ENCODE results near the gene LUZP4. TPM values are rescaled to one million over a fixed set of nuclear protein-coding genes. Genes with fewer than 3 reads are reported as not detected.

LUZP4 gene
- total and polyA plus RNA-seq, 12 donors, result not detected

DNA sequence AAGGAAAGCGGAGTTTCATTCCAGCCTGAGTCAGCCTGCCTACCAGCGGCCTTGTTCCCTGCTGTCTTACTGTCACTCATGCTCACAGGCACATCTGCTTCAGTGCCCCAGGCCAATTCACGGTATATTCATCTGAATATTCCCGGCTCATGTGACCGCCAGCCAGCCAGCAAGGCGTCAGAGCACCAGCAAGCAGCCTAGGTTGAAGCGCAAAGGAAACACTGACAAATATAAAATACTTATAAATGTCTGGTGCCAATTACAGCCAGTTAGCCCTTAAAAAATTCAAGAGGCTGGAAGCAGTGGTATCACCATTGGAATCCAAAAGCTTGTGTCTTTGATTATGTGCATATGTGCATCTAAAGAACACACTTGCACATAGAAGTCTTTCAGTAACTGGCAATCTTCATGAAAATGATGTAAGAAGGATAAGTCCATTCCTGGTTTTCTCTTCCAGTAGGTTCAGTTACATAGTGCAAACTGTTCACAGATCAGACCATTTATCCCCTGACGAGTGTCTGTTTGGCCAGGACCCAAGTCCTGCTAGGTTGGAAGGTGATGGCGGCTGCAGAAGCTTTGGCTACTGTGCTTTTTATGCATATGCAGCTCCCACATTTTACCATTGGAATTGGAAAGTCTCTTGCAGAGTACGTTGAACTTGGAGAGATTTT lies 61.3 kb downstream of the LUZP4 start:
- DNase-seq, result no peak
- WGBS, 4 donors, result 65 to 82% (median 73%) methylated on average over 3 to 10 of the region's 10 CpGs
- Histone ChIP-seq H3K27me3 (peaks cover 14% of the 10 kb centered on the region), H3K9me3 (replicated peaks in 1 of 3) (no peaks in the 10 kb centered on the region), H3K27ac (no peak overlapping the region), H3K4me3 (no peak overlapping the region), H3K36me3 (replicated peaks in 1 of 2) (no peaks in the 10 kb centered on the region), H3K4me1 (replicated peaks in 1 of 2) (no peaks in the 10 kb centered on the region)
- no peak for TF ChIP-seq POLR2A (IDR thresholded peaks at IDR 0.05)
- TF ChIP-seq, protein P1, sequence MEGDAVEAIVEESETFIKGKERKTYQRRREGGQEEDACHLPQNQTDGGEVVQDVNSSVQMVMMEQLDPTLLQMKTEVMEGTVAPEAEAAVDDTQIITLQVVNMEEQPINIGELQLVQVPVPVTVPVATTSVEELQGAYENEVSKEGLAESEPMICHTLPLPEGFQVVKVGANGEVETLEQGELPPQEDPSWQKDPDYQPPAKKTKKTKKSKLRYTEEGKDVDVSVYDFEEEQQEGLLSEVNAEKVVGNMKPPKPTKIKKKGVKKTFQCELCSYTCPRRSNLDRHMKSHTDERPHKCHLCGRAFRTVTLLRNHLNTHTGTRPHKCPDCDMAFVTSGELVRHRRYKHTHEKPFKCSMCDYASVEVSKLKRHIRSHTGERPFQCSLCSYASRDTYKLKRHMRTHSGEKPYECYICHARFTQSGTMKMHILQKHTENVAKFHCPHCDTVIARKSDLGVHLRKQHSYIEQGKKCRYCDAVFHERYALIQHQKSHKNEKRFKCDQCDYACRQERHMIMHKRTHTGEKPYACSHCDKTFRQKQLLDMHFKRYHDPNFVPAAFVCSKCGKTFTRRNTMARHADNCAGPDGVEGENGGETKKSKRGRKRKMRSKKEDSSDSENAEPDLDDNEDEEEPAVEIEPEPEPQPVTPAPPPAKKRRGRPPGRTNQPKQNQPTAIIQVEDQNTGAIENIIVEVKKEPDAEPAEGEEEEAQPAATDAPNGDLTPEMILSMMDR (IDR thresholded peaks at IDR 0.05), result no peak
- intact Hi-C loops (cut with DNase I), result no loop called here

DNA sequence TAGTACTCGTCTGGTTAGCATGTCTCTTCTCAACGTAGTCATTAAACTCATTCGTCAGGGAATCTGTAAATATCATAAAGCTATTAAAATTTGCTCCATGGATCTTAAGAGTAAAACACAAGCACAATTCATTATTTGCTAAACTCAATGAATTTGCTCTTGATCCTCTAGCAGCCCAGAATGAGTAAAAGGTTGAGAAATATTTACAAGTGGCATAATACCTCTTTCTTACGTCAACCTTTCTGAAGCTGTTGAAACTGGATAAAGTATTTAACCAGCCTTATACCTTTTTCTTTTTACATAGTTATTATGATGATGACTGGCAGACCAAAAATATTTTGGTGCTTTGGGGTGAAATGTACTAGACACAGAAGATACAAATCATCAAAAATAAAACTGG lies 66.9 kb downstream of the LUZP4 start:
- Histone ChIP-seq H3K4me3 (no peak overlapping the region), H3K27me3 (peaks cover 24% of the 10 kb centered on the region), H3K4me1 (replicated peaks in 1 of 2) (no peaks in the 10 kb centered on the region), H3K27ac (no peak overlapping the region), H3K9me3 (replicated peaks in 1 of 3) (no peaks in the 10 kb centered on the region), H3K36me3 (replicated peaks in 1 of 2) (no peaks in the 10 kb centered on the region)
- no peak for DNase-seq
- intact Hi-C loops (cut with DNase I), result no loop called here
- TF ChIP-seq, protein P1 (IDR thresholded peaks at IDR 0.05), result no peak
- no peak for TF ChIP-seq POLR2A (IDR thresholded peaks at IDR 0.05)
- WGBS, 4 donors, result 63 to 90% (median 77%) methylated on average over 4 of the region's 4 CpGs

Other genes starting within 250 kb of the LUZP4 start
- gene RBMXL3, start 100.3 kb upstream of the LUZP4 start, total RNA-seq, result not detected
- not detected for gene RBMXL3, start 100.3 kb upstream of the LUZP4 start, polyA plus RNA-seq
- gene LRCH2, start 55.6 kb upstream of the LUZP4 start, total RNA-seq, result 1 to 10 TPM; 4.3 to 8.7 (median 6.2) TPM
- gene LRCH2, start 55.6 kb upstream of the LUZP4 start, polyA plus RNA-seq, result 1 to 10 TPM; 2.3 to 6.3 (median 3.5) TPM

All from adrenal gland (tissue), 12 donors.